Measurements from ENCODE around the gene MGME1. TPM values are rescaled to one million over a fixed set of nuclear protein-coding genes. Genes with fewer than 3 reads are reported as not detected.

MGME1 gene
- total and polyA plus RNA-seq, 9 of the 15 experiments (the other 6 are each of a cell fraction or from before 2014, with no cell fraction given) = 13.4 to 45.1 (median 30.6) TPM

DNA sequence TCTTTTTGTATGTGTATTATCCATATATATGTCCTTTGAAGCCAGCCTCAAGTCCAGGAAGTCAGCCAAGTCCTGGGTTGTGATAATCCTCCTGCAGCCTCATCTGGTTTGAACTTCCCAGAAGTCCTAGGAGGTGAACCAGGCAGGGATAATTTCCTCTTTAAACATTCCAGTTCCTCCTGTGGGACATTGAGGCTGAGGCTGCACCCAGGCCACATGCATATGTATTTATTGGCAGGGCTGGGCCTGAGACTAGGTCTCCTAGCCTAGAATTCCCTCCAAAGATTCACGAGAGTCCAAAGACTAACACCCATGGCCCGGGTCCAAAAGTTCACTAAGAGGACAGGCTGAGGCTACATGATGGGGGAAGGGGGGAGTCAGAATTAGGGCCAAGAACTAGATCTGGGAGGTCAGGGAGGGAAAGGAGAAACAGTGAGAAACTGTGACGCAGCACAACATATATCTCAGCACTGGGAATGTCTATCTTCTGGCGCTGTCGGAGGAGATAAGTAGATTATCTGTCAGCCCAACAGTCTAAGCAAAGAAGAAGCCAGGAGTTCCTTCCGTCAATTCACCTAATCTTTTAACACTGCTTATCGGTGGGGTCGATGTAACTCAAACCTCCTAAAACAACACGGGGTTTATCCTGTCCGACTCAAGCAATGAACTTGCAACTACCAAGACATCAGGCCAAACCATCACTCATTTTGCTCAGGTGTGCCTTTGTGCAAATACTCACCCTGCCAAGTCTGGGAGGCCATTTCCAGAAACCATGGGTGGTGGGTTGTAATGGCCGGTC lies 43.5 kb upstream of the MGME1 start (continued):
- no peak for TF ChIP-seq MTF1 (CRISPR knock-in tag; IDR thresholded peaks at IDR 0.05; ENCODE audit: borderline replicate concordance)
- TF ChIP-seq, protein P1, sequence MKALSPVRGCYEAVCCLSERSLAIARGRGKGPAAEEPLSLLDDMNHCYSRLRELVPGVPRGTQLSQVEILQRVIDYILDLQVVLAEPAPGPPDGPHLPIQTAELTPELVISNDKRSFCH (CRISPR knock-in tag; IDR thresholded peaks at IDR 0.05) = no peak
- TF ChIP-seq, protein P1 (tag; IDR thresholded peaks at IDR 0.05) = no peak
- no peak for TF ChIP-seq TGIF2 (CRISPR knock-in tag; IDR thresholded peaks at IDR 0.05)
- peak; percentile 89 for TF ChIP-seq CCNT2 (IDR thresholded peaks at IDR 0.05; ENCODE audit: borderline replicate concordance, extremely low read depth, insufficient read length, low read depth, low read length)
- no peak for TF ChIP-seq RHOXF2B (CRISPR knock-in tag; conservative IDR thresholded peaks at IDR 0.05)
- TF ChIP-seq PHF20 (IDR thresholded peaks at IDR 0.05; ENCODE audit: partially characterized antibody) = no peak
- TF ChIP-seq, protein P2, sequence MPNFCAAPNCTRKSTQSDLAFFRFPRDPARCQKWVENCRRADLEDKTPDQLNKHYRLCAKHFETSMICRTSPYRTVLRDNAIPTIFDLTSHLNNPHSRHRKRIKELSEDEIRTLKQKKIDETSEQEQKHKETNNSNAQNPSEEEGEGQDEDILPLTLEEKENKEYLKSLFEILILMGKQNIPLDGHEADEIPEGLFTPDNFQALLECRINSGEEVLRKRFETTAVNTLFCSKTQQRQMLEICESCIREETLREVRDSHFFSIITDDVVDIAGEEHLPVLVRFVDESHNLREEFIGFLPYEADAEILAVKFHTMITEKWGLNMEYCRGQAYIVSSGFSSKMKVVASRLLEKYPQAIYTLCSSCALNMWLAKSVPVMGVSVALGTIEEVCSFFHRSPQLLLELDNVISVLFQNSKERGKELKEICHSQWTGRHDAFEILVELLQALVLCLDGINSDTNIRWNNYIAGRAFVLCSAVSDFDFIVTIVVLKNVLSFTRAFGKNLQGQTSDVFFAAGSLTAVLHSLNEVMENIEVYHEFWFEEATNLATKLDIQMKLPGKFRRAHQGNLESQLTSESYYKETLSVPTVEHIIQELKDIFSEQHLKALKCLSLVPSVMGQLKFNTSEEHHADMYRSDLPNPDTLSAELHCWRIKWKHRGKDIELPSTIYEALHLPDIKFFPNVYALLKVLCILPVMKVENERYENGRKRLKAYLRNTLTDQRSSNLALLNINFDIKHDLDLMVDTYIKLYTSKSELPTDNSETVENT (CRISPR knock-in tag; IDR thresholded peaks at IDR 0.05) = no peak
- TF ChIP-seq, protein P3, sequence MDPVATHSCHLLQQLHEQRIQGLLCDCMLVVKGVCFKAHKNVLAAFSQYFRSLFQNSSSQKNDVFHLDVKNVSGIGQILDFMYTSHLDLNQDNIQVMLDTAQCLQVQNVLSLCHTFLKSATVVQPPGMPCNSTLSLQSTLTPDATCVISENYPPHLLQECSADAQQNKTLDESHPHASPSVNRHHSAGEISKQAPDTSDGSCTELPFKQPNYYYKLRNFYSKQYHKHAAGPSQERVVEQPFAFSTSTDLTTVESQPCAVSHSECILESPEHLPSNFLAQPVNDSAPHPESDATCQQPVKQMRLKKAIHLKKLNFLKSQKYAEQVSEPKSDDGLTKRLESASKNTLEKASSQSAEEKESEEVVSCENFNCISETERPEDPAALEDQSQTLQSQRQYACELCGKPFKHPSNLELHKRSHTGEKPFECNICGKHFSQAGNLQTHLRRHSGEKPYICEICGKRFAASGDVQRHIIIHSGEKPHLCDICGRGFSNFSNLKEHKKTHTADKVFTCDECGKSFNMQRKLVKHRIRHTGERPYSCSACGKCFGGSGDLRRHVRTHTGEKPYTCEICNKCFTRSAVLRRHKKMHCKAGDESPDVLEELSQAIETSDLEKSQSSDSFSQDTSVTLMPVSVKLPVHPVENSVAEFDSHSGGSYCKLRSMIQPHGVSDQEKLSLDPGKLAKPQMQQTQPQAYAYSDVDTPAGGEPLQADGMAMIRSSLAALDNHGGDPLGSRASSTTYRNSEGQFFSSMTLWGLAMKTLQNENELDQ (CRISPR knock-in tag; IDR thresholded peaks at IDR 0.05; ENCODE audit: borderline replicate concordance) = no peak
- TF ChIP-seq, protein P4, sequence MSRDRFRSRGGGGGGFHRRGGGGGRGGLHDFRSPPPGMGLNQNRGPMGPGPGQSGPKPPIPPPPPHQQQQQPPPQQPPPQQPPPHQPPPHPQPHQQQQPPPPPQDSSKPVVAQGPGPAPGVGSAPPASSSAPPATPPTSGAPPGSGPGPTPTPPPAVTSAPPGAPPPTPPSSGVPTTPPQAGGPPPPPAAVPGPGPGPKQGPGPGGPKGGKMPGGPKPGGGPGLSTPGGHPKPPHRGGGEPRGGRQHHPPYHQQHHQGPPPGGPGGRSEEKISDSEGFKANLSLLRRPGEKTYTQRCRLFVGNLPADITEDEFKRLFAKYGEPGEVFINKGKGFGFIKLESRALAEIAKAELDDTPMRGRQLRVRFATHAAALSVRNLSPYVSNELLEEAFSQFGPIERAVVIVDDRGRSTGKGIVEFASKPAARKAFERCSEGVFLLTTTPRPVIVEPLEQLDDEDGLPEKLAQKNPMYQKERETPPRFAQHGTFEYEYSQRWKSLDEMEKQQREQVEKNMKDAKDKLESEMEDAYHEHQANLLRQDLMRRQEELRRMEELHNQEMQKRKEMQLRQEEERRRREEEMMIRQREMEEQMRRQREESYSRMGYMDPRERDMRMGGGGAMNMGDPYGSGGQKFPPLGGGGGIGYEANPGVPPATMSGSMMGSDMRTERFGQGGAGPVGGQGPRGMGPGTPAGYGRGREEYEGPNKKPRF (IDR thresholded peaks at IDR 0.05; ENCODE audit: low read depth, low read length) = no peak
- TF ChIP-seq, protein P5, sequence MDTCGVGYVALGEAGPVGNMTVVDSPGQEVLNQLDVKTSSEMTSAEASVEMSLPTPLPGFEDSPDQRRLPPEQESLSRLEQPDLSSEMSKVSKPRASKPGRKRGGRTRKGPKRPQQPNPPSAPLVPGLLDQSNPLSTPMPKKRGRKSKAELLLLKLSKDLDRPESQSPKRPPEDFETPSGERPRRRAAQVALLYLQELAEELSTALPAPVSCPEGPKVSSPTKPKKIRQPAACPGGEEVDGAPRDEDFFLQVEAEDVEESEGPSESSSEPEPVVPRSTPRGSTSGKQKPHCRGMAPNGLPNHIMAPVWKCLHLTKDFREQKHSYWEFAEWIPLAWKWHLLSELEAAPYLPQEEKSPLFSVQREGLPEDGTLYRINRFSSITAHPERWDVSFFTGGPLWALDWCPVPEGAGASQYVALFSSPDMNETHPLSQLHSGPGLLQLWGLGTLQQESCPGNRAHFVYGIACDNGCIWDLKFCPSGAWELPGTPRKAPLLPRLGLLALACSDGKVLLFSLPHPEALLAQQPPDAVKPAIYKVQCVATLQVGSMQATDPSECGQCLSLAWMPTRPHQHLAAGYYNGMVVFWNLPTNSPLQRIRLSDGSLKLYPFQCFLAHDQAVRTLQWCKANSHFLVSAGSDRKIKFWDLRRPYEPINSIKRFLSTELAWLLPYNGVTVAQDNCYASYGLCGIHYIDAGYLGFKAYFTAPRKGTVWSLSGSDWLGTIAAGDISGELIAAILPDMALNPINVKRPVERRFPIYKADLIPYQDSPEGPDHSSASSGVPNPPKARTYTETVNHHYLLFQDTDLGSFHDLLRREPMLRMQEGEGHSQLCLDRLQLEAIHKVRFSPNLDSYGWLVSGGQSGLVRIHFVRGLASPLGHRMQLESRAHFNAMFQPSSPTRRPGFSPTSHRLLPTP (IDR thresholded peaks at IDR 0.05; ENCODE audit: borderline replicate concordance, extremely low read depth, insufficient read length) = no peak
- no peak for TF ChIP-seq ESRRB (CRISPR knock-in tag; IDR thresholded peaks at IDR 0.05; ENCODE audit: borderline replicate concordance)
- TF ChIP-seq, protein P6, sequence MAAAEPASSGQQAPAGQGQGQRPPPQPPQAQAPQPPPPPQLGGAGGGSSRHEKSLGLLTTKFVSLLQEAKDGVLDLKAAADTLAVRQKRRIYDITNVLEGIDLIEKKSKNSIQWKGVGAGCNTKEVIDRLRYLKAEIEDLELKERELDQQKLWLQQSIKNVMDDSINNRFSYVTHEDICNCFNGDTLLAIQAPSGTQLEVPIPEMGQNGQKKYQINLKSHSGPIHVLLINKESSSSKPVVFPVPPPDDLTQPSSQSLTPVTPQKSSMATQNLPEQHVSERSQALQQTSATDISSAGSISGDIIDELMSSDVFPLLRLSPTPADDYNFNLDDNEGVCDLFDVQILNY (CRISPR knock-in tag; IDR thresholded peaks at IDR 0.05) = no peak
- no peak for TF ChIP-seq CHD4 (IDR thresholded peaks at IDR 0.05; ENCODE audit: insufficient read depth, insufficient replicate concordance, low read depth, low read length, poor library complexity, severe bottlenecking)
